HG02642 (cell line): ENCODE results near the gene TLR6.
"Not testable (repeated sequence)": the region's sequence is repeated elsewhere in the genome, so short reads cannot be mapped to it uniquely, and the experiment has no call there.

ENCODE experiments used
- ATAC-seq: cut with Tn5 transposase; IDR thresholded peaks from one replicate; pipeline ENCODE4 v1.9.1; 2021; ENCODE audit warnings: mild to moderate bottlenecking; ENCODE audit not compliant: unreplicated experiment, poor library complexity

TLR6 gene

GRCh38 chr4:38831653-38832052, 25.0 kb downstream of the TLR6 start:
- ATAC-seq, result no peak

- no peak for ATAC-seq
These were observed 27.4 kb downstream of the TLR6 start for GRCh38 chr4:38829237-38829636.

DNA sequence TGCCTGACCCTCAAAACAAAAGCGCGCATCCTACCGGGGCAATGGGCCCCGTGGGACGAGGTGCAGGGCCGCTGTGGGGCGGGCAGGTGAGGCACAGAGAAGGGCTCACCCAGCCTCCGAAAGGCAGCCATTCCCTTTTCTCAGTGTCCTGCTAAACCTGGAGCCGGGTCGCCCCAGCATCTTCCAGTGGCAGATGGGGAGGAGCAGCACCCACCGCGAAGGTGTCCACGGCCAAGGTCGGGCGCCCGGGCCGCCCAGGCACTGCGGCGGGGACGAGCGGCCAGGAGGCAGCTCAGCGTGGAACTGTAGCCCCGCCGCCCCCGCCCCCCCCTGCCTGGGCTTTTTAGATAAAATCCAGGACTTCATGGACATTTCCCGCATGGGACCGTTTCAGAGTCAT, 32.9 kb downstream of the TLR6 start:
- no peak for ATAC-seq

GRCh38 chr4:38822748-38823303, 33.8 kb downstream of the TLR6 start:
- ATAC-seq, result no peak

GRCh38 chr4:38821739-38822138, 34.9 kb downstream of the TLR6 start:
- no peak for ATAC-seq

DNA sequence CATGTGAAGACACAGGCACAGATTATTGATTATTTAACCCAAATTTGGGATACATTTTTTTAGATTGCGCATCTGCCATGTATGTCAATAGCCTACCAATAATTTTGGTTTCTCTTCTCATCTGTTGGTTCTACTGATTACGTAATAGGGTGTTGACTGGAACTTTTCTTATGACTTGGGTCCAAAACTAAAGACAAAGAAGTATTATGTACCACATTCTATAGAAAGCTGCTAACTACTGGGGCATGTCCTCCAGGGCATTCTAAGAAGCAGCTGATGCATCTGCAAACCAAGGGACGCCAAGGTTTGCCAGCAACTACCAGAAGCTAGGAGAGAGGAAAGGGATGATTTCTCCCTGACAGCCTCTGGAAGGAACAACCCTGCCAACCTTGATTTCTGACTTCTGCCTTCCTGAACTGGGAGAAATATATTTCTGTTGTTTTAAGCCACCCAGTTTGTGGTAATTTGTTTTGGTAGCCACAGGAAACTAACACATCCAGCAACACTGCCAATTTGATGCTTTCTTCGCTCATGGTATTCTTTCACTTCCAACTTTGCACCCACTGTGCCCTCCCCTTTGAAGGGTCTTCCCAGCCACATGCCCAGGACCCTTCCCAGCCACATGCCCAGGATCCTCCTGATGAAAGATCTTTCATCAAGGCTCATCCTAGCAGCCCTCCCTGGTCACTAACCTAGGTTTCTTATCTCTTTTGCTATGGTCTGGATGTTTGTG, 36.1 kb downstream of the TLR6 start:
- ATAC-seq, result peak; percentile 51

GRCh38 chr4:38819569-38819968, 37.0 kb downstream of the TLR6 start:
- no peak for ATAC-seq

- peak; percentile 61 for ATAC-seq
These were observed 38.1 kb downstream of the TLR6 start for GRCh38 chr4:38818441-38818976.

GRCh38 chr4:38815885-38816782, 40.5 kb downstream of the TLR6 start:
- ATAC-seq, result no peak

DNA sequence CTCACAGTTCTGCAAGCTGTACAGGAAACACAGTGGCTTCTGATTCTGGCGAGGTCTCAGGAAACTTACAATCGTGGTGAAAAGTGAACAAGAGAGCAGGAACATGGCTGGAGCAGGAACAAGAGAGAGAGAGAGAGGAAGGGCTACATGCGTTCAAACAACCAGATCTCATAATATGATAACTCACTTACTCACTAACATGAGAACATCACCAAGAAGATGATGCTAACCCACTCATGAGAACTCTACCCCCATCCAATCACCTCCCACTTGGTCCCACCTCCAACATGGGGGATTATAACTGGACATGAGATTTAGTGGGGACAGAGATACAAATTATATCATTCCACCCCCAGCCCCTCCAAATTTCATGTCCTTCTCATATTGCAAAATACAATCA, 42.2 kb downstream of the TLR6 start:
- ATAC-seq, result no peak

- no peak for ATAC-seq
These were observed 45.3 kb downstream of the TLR6 start for GRCh38 chr4:38811297-38811696.

- ATAC-seq, result not testable (repeated sequence)
These were observed 49.2 kb downstream of the TLR6 start for GRCh38 chr4:38807462-38807861.

DNA sequence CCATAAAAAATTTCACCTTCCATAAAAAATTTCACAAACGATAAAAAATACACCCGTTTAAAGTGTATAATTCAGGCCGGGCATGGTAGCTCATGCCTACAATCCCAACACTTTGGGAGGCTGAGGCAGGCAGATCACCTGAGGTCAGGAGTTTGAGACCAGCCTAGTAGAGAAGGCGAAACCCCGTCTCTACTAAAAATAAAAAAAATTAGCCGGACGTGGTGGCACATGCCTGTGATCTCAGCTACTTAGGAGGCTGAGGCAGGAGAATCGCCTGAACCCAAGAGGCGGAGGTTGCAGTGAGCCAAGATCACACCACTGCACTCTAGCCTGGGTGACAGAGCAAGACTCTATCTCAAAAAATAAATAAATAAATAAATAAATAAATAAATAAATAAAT, 50.4 kb downstream of the TLR6 start:
- not testable (repeated sequence) for ATAC-seq

DNA sequence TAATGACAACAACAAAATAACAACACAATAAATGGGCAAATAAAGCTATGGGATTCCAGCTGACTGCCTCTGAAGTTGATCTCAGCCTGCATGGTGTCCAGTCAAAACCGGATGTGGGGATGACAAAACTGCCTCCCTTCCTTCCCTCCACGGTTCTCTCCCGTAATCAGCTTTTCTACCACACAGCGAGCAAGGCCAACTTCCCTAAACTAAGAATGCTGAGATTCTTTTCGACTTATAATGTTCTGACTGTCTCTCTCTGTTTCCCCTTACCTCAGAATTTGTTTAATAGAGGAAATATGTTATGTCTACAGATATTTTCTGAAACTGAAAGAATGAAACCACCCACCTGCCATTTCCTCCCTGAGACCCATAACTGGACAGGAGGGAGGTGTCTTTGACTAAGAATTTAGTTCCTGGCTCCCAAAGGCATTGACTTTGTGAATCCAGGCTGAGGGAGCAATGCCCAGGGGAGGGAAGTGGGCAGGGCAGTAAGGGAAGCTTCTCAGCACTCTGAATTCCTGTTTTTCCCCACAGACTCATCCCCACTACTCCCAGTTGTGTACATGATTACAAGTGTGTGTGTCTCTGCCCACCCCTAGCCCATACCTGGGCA, 51.0 kb downstream of the TLR6 start:
- peak; percentile 84 for ATAC-seq

GRCh38 chr4:38804654-38805295, 51.8 kb downstream of the TLR6 start, which contains the start of gene TLR1:
Gene TLR1, minus strand, starts transcription at chr4:38804791. Its CDS starts 5,960 bp downstream, at chr4:38798831.
- peak; percentile 19 for ATAC-seq

DNA sequence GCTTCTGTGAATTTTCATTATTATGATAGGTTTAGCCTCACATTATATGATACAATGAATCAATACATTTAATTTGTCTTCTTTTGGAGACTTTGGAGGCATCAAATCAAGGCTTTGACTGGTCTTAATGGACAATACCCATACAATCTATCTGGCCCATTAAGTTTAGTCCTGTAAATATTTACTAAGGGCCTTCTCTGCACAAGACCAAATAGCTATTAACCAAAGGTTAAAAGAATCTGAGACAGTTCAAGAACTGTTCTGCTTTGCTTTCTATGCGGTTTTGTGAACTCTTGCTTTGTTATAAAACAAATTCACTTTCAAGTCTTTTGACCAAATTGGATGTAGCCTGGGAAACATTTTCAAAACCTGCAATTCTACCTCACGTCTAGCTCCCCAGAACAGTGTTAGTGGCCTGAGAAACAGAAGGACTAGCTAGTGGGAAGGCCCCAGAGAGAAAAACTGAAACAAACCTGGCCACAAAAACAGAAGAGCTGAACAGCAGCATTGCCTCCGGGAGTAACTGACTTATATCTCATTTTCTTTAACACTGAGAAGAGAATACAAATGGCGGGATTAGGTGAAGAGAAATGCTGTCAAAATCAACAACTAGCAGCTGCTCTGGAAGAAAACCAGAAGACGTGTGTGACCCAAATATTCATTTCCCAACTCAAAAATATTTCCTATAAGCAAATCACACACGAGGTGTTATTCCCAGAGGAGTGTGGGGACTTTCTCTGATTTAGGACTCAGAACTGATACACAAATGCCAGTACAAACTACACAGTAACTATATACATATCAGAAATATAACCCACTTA, 52.6 kb downstream of the TLR6 start:
- peak; percentile 70 for ATAC-seq

GRCh38 chr4:38802561-38803355, 53.9 kb downstream of the TLR6 start:
- ATAC-seq, result no peak

DNA sequence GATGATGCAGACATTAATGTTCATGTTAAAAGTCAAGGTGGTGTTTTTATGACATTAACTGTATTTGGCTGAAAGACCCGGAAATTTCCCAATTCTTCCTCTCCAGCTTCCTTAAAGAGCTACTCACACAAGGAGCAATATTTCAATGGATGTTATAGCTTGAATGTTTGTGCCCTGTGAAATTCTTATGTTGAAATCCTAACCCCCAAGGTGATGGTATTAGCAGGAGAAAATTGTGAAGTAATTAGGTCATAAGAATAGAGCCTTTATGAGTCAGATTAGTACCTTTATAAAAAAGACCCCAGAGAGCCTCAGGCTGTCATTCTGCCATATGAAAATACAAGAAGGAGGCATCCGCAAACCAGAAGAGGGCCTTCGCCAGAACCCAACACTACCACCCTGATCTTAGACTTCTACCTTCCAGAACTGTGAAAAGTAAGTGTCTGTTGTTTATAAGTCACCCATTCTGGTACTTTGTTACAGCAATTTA, 55.6 kb downstream of the TLR6 start:
- no peak for ATAC-seq
